ENCODE data around the gene RAB11FIP4. TPM values are rescaled to one million over a fixed set of nuclear protein-coding genes. Genes with fewer than 3 reads are reported as not detected.

RAB11FIP4 gene
- total RNA-seq, 1 experiment from 2014 or later: 10.8 TPM

- intact Hi-C loops (cut with micrococcal nuclease; ENCODE audit: unreplicated experiment) (no loop called here), in situ Hi-C loops (cut with HindIII; ENCODE audit: low pct_unique_long_range_greater_than_20kb, low sequenced_read_pairs) (no loop called here)
- no peaks in the 10 kb centered on the region for H3K27me3 ChIP-seq (ENCODE audit: control insufficient read depth, insufficient read depth, low read length)
- no peaks in the 10 kb centered on the region for H3K36me3 ChIP-seq (ENCODE audit: control insufficient read depth, insufficient read depth, low read length)
- ChIA-PET CTCF (interaction anchor here (0.5 kb wide), 1 partner anchor 43 kb away, joined by 4 read pairs; no protein-coding TSS in a partner anchor), POLR2A (no interaction called here)
- ATAC-seq: no peak
- no peaks in the 10 kb centered on the region for H3K9me3 ChIP-seq (ENCODE audit: control insufficient read depth, insufficient read depth, low read depth, low read length)
- no TSS peak for BruUV-seq (replicated peaks)
- no peak overlapping the region for H3K4me3 ChIP-seq (ENCODE audit: low read depth in 2 of 2, low read length in 2 of 2)
- H3K27ac ChIP-seq (ENCODE audit: low read length): no peak overlapping the region
- H3K4me1 ChIP-seq (ENCODE audit: control insufficient read depth, insufficient read depth, low read length): no peaks in the 10 kb centered on the region
- TF ChIP-seq, protein P1, sequence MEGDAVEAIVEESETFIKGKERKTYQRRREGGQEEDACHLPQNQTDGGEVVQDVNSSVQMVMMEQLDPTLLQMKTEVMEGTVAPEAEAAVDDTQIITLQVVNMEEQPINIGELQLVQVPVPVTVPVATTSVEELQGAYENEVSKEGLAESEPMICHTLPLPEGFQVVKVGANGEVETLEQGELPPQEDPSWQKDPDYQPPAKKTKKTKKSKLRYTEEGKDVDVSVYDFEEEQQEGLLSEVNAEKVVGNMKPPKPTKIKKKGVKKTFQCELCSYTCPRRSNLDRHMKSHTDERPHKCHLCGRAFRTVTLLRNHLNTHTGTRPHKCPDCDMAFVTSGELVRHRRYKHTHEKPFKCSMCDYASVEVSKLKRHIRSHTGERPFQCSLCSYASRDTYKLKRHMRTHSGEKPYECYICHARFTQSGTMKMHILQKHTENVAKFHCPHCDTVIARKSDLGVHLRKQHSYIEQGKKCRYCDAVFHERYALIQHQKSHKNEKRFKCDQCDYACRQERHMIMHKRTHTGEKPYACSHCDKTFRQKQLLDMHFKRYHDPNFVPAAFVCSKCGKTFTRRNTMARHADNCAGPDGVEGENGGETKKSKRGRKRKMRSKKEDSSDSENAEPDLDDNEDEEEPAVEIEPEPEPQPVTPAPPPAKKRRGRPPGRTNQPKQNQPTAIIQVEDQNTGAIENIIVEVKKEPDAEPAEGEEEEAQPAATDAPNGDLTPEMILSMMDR (IDR thresholded peaks at IDR 0.05): no peak
- TF ChIP-seq SIN3A (IDR thresholded peaks at IDR 0.05; ENCODE audit: borderline replicate concordance, insufficient read depth, low read depth, low read length) (no peak), POLR2AphosphoS5 (IDR thresholded peaks at IDR 0.05; ENCODE audit: low read depth, low read length) (no peak), REST (IDR thresholded peaks at IDR 0.05; ENCODE audit: insufficient read depth in 1 of 2, low read depth in 2 of 2, low read length in 1 of 2) (no peak), TCF7L2 (IDR thresholded peaks at IDR 0.05; ENCODE audit: low read depth, low read length) (no peak)
- DNase-seq (ENCODE audit: low read depth, low spot score): no peak
These were observed 27.4 kb downstream of the RAB11FIP4 start for GRCh38 chr17:31418773-31419350.

DNA sequence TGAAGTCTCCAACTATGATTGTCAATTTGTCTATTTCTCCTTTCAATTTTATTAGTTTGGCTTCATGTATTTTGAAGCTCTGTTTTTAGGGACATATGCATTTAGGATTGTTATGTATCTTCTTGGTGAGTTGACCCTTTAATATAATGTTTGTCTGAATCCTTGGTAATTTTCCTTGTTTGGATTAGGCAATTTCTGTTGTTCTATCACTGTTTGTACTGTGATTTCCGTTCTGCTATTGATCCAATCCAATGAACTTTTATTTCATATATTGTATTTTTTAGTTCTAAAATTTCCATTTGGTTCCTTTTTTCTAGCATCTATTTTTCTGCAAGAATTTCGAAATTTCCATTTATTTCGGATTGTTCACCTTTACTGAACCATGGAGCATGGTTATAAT is 31.0 kb downstream of the RAB11FIP4 start:
- DNase-seq (ENCODE audit: low read depth, low spot score): no peak
- TF ChIP-seq, protein P1 (IDR thresholded peaks at IDR 0.05): no peak
- no peak for TF ChIP-seq POLR2AphosphoS5 (IDR thresholded peaks at IDR 0.05; ENCODE audit: low read depth, low read length)
- TF ChIP-seq SIN3A (IDR thresholded peaks at IDR 0.05; ENCODE audit: borderline replicate concordance, insufficient read depth, low read depth, low read length): no peak
- in situ Hi-C loops (cut with HindIII; ENCODE audit: low pct_unique_long_range_greater_than_20kb, low sequenced_read_pairs): no loop called here
- H3K9me3 ChIP-seq (ENCODE audit: control insufficient read depth, insufficient read depth, low read depth, low read length): no peaks in the 10 kb centered on the region
- intact Hi-C loops (cut with micrococcal nuclease; ENCODE audit: unreplicated experiment): no loop called here
- no peaks in the 10 kb centered on the region for H3K27me3 ChIP-seq (ENCODE audit: control insufficient read depth, insufficient read depth, low read length)
- H3K27ac ChIP-seq (ENCODE audit: low read length): no peak overlapping the region
- POLR2A ChIA-PET: no interaction called here
- no peak overlapping the region for H3K4me3 ChIP-seq (ENCODE audit: low read depth in 2 of 2, low read length in 2 of 2)
- no peak for ATAC-seq
- CTCF ChIA-PET: no interaction called here
- H3K36me3 ChIP-seq (ENCODE audit: control insufficient read depth, insufficient read depth, low read length): no peaks in the 10 kb centered on the region
- BruUV-seq (replicated peaks): no TSS peak
- H3K4me1 ChIP-seq (ENCODE audit: control insufficient read depth, insufficient read depth, low read length): no peaks in the 10 kb centered on the region
